MM.1S (cell line): Measurements from ENCODE around the gene VGF.

ENCODE experiments used
- DNase-seq: peaks from one replicate; pipeline ENCODE4 v3.0.0-alpha.2; 2015
- H2AFZ ChIP-seq: fragments of 300-600 bp; sonication (generic); 2 replicates; pipeline ENCODE4 v1.6.0; 2016; ENCODE audit warnings: antibody characterized with exemption, low read length
- H3F3A ChIP-seq: fragments of 300-600 bp; sonication (generic); 2 replicates; pipeline ENCODE4 v1.6.1; 2016; ENCODE audit warnings: mild to moderate bottlenecking, antibody characterized with exemption, low read length, moderate library complexity, mixed read lengths; ENCODE audit not compliant: insufficient read depth
- H3K27ac ChIP-seq: fragments of 300-600 bp; sonication (generic); 2 replicates; pipeline ENCODE4 v1.5.1; 2016; ENCODE audit warnings: mild to moderate bottlenecking, low read length
- H3K27me3 ChIP-seq: fragments of 300-600 bp; sonication (generic); replicated peaks from 2 replicates; pipeline ENCODE4 v1.6.0; 2016; ENCODE audit warnings: low read length; ENCODE audit not compliant: insufficient read depth
- H3K36me3 ChIP-seq: fragments of 300-600 bp; sonication (generic); replicated peaks from 2 replicates; pipeline ENCODE4 v1.6.1; 2016; ENCODE audit warnings: mild to moderate bottlenecking, low read length, mixed read lengths; ENCODE audit not compliant: insufficient read depth
- H3K4me1 ChIP-seq: fragments of 300-600 bp; sonication (generic); 2 replicates; pipeline ENCODE4 v1.6.1; 2016; ENCODE audit warnings: low read length, mixed read lengths
- H3K4me2 ChIP-seq: fragments of 300-600 bp; sonication (generic); 2 replicates; pipeline ENCODE4 v1.6.0; 2016; ENCODE audit warnings: low read depth, low read length
- H3K4me3 ChIP-seq: fragments of 300-600 bp; sonication (generic); 2 replicates; pipeline ENCODE4 v1.5.1; 2016; ENCODE audit warnings: low read length, mixed read lengths
- H3K79me2 ChIP-seq: fragments of 300-600 bp; sonication (generic); 2 replicates; pipeline ENCODE4 v1.6.1; 2016; ENCODE audit warnings: mixed run types, low read length, mixed read lengths
- H3K9ac ChIP-seq: fragments of 300-600 bp; sonication (generic); 2 replicates; pipeline ENCODE4 v1.6.1; 2016; ENCODE audit warnings: low read length, mixed read lengths
- H3K9me2 ChIP-seq: fragments of 300-600 bp; sonication (generic); replicated peaks from 2 replicates; pipeline ENCODE4 v1.6.1; 2016; ENCODE audit warnings: mild to moderate bottlenecking, low read length, mixed read lengths; ENCODE audit not compliant: insufficient read depth
- H3K9me3 ChIP-seq: fragments of 300-600 bp; sonication (generic); replicated peaks from 2 replicates; pipeline ENCODE4 v1.6.1; 2016; ENCODE audit warnings: mild to moderate bottlenecking, low read length, mixed read lengths; ENCODE audit not compliant: insufficient read depth
- H4K20me1 ChIP-seq: fragments of 300-600 bp; sonication (generic); 2 replicates; pipeline ENCODE4 v1.6.1; 2016; ENCODE audit warnings: mild to moderate bottlenecking, low read length, moderate library complexity, mixed read lengths; ENCODE audit not compliant: insufficient read depth
- EZH2 ChIP-seq: fragments of 300-600 bp; sonication (generic); optimal IDR thresholded peaks from 2 replicates; pipeline ENCODE3; 2017; ENCODE audit warnings: low read depth, mild to moderate bottlenecking, antibody characterized with exemption, low read length, mixed read lengths
- EZH2phosphoT487 ChIP-seq: fragments of 300-600 bp; sonication (generic); IDR thresholded peaks from 2 replicates; pipeline ENCODE4 v1.6.1; 2018; ENCODE audit warnings: antibody characterized with exemption, low read length
- TF ChIP-seq, protein P1 (sequence below): fragments of 300-600 bp; sonication (generic); IDR thresholded peaks from 2 replicates; pipeline ENCODE4 v1.5.1; 2016; ENCODE audit warnings: antibody characterized with exemption, low read length, mixed read lengths

VGF gene

DNA sequence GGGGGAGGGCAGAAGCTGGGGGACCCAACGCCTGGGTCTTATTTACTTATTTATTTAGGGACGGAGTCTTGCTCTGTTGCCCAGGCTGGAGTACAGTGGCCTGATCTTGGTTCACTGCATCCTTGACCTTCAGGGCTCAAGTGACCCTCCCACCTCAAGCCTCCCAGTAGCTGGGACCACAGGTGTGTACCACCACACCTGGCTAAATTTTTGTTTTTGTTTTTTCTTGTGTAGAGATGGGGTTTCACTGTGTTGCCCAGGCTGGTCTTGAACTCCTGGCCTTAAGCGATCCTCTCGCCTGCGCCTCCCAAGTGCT lies 37.2 kb upstream of the VGF start:
- no peak overlapping the region for H3K4me2 ChIP-seq
- no peak overlapping the region for H2AFZ ChIP-seq
- no peaks in the 10 kb centered on the region for H3F3A ChIP-seq
- no peaks in the 10 kb centered on the region for H4K20me1 ChIP-seq
- TF ChIP-seq, protein P1, sequence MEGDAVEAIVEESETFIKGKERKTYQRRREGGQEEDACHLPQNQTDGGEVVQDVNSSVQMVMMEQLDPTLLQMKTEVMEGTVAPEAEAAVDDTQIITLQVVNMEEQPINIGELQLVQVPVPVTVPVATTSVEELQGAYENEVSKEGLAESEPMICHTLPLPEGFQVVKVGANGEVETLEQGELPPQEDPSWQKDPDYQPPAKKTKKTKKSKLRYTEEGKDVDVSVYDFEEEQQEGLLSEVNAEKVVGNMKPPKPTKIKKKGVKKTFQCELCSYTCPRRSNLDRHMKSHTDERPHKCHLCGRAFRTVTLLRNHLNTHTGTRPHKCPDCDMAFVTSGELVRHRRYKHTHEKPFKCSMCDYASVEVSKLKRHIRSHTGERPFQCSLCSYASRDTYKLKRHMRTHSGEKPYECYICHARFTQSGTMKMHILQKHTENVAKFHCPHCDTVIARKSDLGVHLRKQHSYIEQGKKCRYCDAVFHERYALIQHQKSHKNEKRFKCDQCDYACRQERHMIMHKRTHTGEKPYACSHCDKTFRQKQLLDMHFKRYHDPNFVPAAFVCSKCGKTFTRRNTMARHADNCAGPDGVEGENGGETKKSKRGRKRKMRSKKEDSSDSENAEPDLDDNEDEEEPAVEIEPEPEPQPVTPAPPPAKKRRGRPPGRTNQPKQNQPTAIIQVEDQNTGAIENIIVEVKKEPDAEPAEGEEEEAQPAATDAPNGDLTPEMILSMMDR, result no peak
- TF ChIP-seq EZH2phosphoT487, result no peak
- no peak overlapping the region for H3K4me3 ChIP-seq
- peaks cover 55% of the 10 kb centered on the region for H3K27me3 ChIP-seq
- H3K9ac ChIP-seq, result no peak overlapping the region
- H3K36me3 ChIP-seq, result no peaks in the 10 kb centered on the region
- H3K27ac ChIP-seq, result no peak overlapping the region
- no peaks in the 10 kb centered on the region for H3K9me3 ChIP-seq
- DNase-seq, result no peak
- H3K9me2 ChIP-seq, result no peaks in the 10 kb centered on the region
- no peaks in the 10 kb centered on the region for H3K4me1 ChIP-seq
- H3K79me2 ChIP-seq, result no peaks in the 10 kb centered on the region

DNA sequence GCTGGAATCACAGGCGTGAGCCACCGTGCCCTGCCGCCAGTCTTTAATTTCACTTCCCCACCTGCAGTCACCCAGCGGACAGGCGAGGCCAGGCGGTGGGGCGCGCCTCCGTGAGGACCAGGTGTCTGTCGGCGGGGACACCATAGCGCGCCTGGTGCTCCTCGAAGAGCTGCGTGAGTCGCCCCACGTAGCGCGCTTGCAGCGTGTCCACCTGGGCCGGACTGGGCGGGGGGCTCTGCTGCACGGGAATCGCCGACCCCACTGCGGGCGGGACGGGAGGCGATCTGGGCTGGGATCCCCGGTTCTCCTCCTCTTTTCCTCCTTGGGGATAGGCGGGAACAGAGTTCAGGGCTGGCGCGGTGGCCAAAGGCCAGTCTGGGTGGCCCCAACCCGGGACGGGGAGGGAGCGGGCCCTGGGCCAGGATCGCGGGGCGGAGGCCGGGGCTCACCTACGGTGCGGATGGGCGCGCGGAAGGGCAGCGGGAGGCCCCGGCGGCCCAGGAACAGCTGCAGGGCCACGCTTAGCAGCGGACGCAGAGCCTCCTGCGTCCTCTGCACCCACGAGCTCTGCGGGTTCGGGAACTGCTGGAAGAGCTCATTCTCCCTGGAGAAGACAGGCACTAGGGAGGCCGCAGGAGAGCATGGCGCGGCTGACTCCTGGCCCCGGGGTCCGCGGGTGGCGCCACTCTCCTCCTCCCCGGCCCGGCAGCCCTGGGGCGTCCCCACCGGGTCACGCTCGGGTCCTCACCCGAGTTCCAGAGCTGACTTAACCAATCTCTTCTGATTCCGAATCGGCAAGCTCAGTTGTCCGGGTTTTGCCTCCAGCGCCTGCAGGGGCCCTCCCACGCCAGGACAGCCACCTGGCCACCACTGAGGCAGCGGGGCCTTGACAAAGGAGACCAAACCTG lies 36.6 kb upstream of the VGF start:
- Histone ChIP-seq H2AFZ (no peak overlapping the region), H3K4me1 (no peaks in the 10 kb centered on the region), H3K36me3 (no peaks in the 10 kb centered on the region), H3K9me3 (no peaks in the 10 kb centered on the region), H3K4me3 (no peak overlapping the region), H3K9ac (no peak overlapping the region), H3K4me2 (no peak overlapping the region), H4K20me1 (no peaks in the 10 kb centered on the region), H3K9me2 (no peaks in the 10 kb centered on the region), H3K27me3 (peaks cover 60% of the 10 kb centered on the region), H3F3A (no peaks in the 10 kb centered on the region), H3K27ac (no peak overlapping the region), H3K79me2 (no peaks in the 10 kb centered on the region)
- no peak for DNase-seq
- TF ChIP-seq EZH2phosphoT487, result no peak
- no peak for TF ChIP-seq EZH2
- TF ChIP-seq, protein P1, result no peak

DNA sequence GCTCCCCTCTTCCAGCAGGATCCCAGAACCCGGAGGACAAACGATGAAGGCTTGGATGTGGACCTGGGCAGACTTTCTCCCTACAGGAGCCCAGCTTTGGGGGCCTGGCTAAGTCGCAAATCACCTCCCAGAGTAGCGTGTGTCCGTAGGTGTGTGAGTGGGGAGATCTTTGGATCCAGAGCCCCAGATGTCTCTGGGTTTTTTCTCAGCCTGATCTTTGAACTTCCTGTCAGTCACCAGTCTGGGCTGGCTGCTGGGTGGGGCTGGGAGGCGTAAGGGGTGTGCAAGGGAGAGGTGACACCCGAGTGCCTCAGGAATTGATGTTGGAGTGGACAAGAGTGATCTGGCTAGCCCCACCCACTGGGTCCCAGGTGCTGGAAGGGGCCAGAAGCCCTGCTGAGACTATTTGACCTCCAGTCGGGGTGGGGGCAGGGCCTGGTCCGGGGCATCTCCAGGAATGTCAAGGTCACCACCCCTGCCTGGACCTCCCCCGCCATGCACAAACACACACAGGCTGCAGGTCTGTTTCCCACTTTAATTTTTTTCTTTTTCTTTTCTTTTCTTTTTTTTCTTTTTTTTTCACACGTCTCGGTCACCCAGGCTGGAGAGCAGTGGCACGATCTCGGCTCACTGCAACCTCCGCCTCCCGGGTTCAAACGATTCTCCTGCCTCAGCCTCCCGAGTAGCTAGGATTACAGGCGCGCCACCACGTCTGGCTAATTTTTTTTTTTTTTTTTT lies 35.7 kb upstream of the VGF start, which contains the start of gene MOGAT3:
MOGAT3 (minus strand) TSS at position 175 of the 738 bp plus-strand sequence. CDS start 182 bp downstream, outside the sequence.
- Histone ChIP-seq H4K20me1 (no peaks in the 10 kb centered on the region), H3K36me3 (no peaks in the 10 kb centered on the region), H3K9me2 (no peaks in the 10 kb centered on the region), H3K79me2 (no peaks in the 10 kb centered on the region), H3K9me3 (no peaks in the 10 kb centered on the region), H3K4me2 (no peak within 1 kb of the TSS), H3K9ac (no peak within 1 kb of the TSS), H3F3A (no peaks in the 10 kb centered on the region), H3K27me3 (peaks cover 67% of the 10 kb centered on the region), H3K4me1 (no peaks in the 10 kb centered on the region), H3K4me3 (no peak within 1 kb of the TSS), H2AFZ (no peak within 1 kb of the TSS), H3K27ac (no peak within 1 kb of the TSS)
- no peak for TF ChIP-seq EZH2phosphoT487
- TF ChIP-seq, protein P1, result no peak
- TF ChIP-seq EZH2, result no peak
- DNase-seq, result no peak
